ENCODE results near the gene CLCN2.
"Not testable (repeated sequence)": the region's sequence is repeated elsewhere in the genome, so short reads cannot be mapped to it uniquely, and the experiment has no call there.

CLCN2 gene

GRCh38 chr3:184345317-184346144, 15.9 kb downstream of the CLCN2 start:
- no peak for DNase-seq (ENCODE audit: low read depth)
- TF ChIP-seq CTCF (IDR thresholded peaks at IDR 0.05; ENCODE audit: low read depth, low read length, missing control alignments): peak; percentile 59
- no peak overlapping the region for H3K4me3 ChIP-seq (ENCODE audit: low read depth, low read length)
- in situ Hi-C loops (cut with HindIII; ENCODE audit: low sequenced_read_pairs): no loop called here

DNA sequence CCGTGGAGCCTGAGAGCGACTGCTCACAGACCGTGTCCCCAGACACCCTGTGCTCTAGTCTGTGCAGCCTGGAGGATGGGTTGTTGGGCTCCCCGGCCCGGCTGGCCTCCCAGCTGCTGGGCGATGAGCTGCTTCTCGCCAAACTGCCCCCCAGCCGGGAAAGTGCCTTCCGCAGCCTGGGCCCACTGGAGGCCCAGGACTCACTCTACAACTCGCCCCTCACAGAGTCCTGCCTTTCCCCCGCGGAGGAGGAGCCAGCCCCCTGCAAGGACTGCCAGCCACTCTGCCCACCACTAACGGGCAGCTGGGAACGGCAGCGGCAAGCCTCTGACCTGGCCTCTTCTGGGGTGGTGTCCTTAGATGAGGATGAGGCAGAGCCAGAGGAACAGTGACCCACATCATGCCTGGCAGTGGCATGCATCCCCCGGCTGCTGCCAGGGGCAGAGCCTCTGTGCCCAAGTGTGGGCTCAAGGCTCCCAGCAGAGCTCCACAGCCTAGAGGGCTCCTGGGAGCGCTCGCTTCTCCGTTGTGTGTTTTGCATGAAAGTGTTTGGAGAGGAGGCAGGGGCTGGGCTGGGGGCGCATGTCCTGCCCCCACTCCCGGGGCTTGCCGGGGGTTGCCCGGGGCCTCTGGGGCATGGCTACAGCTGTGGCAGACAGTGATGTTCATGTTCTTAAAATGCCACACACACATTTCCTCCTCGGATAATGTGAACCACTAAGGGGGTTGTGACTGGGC, 16.7 kb downstream of the CLCN2 start:
- in situ Hi-C loops (cut with HindIII; ENCODE audit: low sequenced_read_pairs): no loop called here
- no peak overlapping the region for H3K4me3 ChIP-seq (ENCODE audit: low read depth, low read length)
- no peak for TF ChIP-seq CTCF (IDR thresholded peaks at IDR 0.05; ENCODE audit: low read depth, low read length, missing control alignments)
- no peak for DNase-seq (ENCODE audit: low read depth)

- no peak overlapping the region for H3K4me3 ChIP-seq (ENCODE audit: low read depth, low read length)
- in situ Hi-C loops (cut with HindIII; ENCODE audit: low sequenced_read_pairs): no loop called here
- peak; percentile 87 for DNase-seq (ENCODE audit: low read depth)
- no peak for TF ChIP-seq CTCF (IDR thresholded peaks at IDR 0.05; ENCODE audit: low read depth, low read length, missing control alignments)
Measured at GRCh38 chr3:184343200-184343876, 18.1 kb downstream of the CLCN2 start.

GRCh38 chr3:184341925-184342324, 19.5 kb downstream of the CLCN2 start:
- DNase-seq (ENCODE audit: low read depth): no peak
- no peak overlapping the region for H3K4me3 ChIP-seq (ENCODE audit: low read depth, low read length)
- TF ChIP-seq CTCF (IDR thresholded peaks at IDR 0.05; ENCODE audit: low read depth, low read length, missing control alignments): no peak
- in situ Hi-C loops (cut with HindIII; ENCODE audit: low sequenced_read_pairs): no loop called here

- H3K4me3 ChIP-seq (ENCODE audit: low read depth, low read length); in situ Hi-C loops (cut with HindIII; ENCODE audit: low sequenced_read_pairs); DNase-seq (ENCODE audit: low read depth): not testable (repeated sequence)
Measured at GRCh38 chr3:184339451-184340135, 21.8 kb downstream of the CLCN2 start.

GRCh38 chr3:184339001-184339400, 22.4 kb downstream of the CLCN2 start:
- in situ Hi-C loops (cut with HindIII; ENCODE audit: low sequenced_read_pairs): no loop called here
- DNase-seq (ENCODE audit: low read depth): no peak
- H3K4me3 ChIP-seq (ENCODE audit: low read depth, low read length): peak overlapping the region; percentile 57
- TF ChIP-seq CTCF (IDR thresholded peaks at IDR 0.05; ENCODE audit: low read depth, low read length, missing control alignments): no peak
